Cardiac fibroblast (primary cell): ENCODE results near the gene NR2F1.

ENCODE experiments used
- DNase-seq, 2 donors: peaks; one replicate each; pipeline versions ENCODE4 v3.0.0 to v3.0.0-alpha.2; 2010; ENCODE audit warnings: low read depth in 2 of 2
- H3K4me3 ChIP-seq, 2 donors: replicated peaks in 1 of 2; 1 replicate in 1 of 2; 2 replicates in 1 of 2; pipeline ENCODE4 v1.5.1; 2011; ENCODE audit warnings: low read depth in 2 of 2, low read length in 2 of 2, mild to moderate bottlenecking in 2 of 2, moderate library complexity in 1 of 2
- CTCF ChIP-seq: IDR thresholded peaks from one replicate; pipeline ENCODE4 v1.5.1; 2011; ENCODE audit warnings: low read depth, mild to moderate bottlenecking, low read length, inconsistent platforms

Gene NR2F1

DNA sequence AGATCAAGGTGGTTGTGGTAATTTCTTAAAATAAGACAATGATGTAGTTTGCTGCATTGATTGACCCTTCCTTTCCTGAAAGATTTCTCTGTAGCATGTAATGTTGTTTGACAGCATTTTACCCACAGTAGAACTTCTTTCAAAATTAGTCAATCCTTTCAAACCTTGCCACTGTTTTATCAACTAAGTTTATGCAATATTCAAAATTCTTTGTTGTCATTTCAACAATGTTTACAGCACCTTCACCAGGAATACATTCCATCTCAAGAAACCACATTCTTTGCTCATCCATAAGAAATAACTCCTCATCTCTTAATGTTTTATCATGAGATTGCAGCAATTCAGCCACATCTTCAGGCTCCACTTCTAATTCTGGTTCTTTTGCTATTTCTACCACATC, 43.8 kb downstream of the NR2F1 start:
- H3K4me3 ChIP-seq: no peak overlapping the region
- DNase-seq: no peak
- no peak for TF ChIP-seq CTCF

DNA sequence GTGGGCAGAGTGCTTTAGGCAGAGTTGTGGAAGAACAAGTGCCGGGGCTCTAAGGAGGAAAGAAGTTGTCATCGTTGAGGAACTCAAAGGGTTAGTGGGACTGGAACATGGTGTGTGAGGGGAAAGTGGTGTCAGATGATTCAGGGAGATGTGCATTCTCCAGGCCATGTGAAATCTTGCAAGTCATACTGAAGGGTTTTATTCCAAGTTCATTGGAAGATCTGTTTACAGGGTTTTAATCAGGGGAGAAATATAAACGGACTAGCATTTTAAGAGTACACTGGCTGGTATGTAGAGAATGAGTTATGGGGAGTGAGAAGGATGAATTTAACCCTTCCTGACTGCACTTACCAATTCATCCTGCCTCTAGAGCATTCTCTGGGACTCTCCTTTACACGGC, 49.3 kb downstream of the NR2F1 start:
- TF ChIP-seq CTCF: no peak
- no peak for DNase-seq
- H3K4me3 ChIP-seq: no peak overlapping the region

- TF ChIP-seq CTCF: no peak
- no peak for DNase-seq
- H3K4me3 ChIP-seq: no peak overlapping the region
Observed at GRCh38 chr5:93635991-93636390, 53.0 kb downstream of the NR2F1 start.

GRCh38 chr5:93636837-93637236, 53.8 kb downstream of the NR2F1 start:
- TF ChIP-seq CTCF: no peak
- no peak overlapping the region for H3K4me3 ChIP-seq
- DNase-seq: no peak

GRCh38 chr5:93637697-93638096, 54.7 kb downstream of the NR2F1 start:
- no peak for TF ChIP-seq CTCF
- no peak for DNase-seq
- no peak overlapping the region for H3K4me3 ChIP-seq

GRCh38 chr5:93642526-93642925, 59.5 kb downstream of the NR2F1 start:
- no peak for DNase-seq
- TF ChIP-seq CTCF: no peak
- H3K4me3 ChIP-seq: no peak overlapping the region
